ENCODE results near the gene ADK. TPM values are rescaled to one million over a fixed set of nuclear protein-coding genes. Genes with fewer than 3 reads are reported as not detected.

Gene ADK
- total and polyA plus RNA-seq, 11 donors = 20.8 to 55.5 (median 39.8) TPM

- DNase-seq = peak in 1 of 5 donors; percentile 48
- Histone ChIP-seq H3K9me3 (no peaks in the 10 kb centered on the region), H3K36me3 (no peaks in the 10 kb centered on the region), H3K4me3 (peak overlapping the region; percentile 45 to 96 (median 73)), H3K27me3 (no peaks in the 10 kb centered on the region), H3K27ac (peak overlapping the region in 11 of 12 donors; percentile 66 to 90 (median 83)), H3K4me1 (peaks cover 0 to 36% (median 10%) of the 10 kb centered on the region in 12 donors)
- ATAC-seq = peak in 3 of 4 donors; percentile 18 to 38 (median 33)
- intact Hi-C loops (cut with DNase I) = no loop called here
- TF ChIP-seq POLR2A (IDR thresholded peaks at IDR 0.05) = no peak
- TF ChIP-seq, protein P1, sequence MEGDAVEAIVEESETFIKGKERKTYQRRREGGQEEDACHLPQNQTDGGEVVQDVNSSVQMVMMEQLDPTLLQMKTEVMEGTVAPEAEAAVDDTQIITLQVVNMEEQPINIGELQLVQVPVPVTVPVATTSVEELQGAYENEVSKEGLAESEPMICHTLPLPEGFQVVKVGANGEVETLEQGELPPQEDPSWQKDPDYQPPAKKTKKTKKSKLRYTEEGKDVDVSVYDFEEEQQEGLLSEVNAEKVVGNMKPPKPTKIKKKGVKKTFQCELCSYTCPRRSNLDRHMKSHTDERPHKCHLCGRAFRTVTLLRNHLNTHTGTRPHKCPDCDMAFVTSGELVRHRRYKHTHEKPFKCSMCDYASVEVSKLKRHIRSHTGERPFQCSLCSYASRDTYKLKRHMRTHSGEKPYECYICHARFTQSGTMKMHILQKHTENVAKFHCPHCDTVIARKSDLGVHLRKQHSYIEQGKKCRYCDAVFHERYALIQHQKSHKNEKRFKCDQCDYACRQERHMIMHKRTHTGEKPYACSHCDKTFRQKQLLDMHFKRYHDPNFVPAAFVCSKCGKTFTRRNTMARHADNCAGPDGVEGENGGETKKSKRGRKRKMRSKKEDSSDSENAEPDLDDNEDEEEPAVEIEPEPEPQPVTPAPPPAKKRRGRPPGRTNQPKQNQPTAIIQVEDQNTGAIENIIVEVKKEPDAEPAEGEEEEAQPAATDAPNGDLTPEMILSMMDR (IDR thresholded peaks at IDR 0.05) = no peak
- 12 to 25% (median 15%) methylated on average over 8 to 13 of the region's 13 CpGs for WGBS, 4 donors
Measured at GRCh38 chr10:74177140-74177677, 26.2 kb downstream of the ADK start.

DNA sequence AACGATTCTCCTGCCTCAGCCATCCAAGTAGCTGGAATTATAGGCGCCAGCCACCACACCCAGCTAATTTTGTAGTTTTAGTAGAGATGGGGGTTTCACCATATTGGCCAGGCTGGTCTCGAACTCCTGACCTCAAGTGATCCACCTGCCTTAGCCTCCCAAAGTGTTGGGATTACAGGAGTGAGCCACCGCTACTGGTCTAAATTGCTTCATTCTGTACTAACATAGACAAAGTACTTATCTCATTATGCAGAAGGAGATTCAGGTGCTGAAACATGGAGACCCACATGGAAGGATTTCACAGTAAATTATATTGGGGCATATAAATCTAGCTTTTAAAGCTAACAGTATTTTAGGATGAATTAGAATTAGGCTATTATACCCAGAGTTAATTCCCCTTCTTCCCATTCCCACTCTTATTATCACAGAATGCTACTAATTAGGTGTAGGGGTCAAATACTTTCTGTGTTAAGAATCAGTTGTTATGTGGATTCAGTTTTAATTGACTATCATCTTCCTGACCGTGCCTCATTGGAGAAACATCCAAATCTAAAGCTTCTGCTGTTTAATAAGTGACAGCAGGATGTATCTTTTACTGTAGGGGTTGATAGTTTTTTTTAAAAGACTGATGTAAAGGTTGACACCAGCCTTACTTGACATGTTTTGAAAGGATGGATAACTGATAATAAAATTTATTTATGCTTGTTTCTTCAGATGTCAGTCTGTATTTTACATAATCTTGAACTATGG, 27.2 kb downstream of the ADK start:
- Histone ChIP-seq H3K9me3 (no peaks in the 10 kb centered on the region), H3K27me3 (no peaks in the 10 kb centered on the region), H3K27ac (no peak overlapping the region), H3K4me3 (no peak overlapping the region), H3K36me3 (no peaks in the 10 kb centered on the region), H3K4me1 (peaks cover 0 to 36% (median 10%) of the 10 kb centered on the region in 12 donors)
- ATAC-seq = no peak
- intact Hi-C loops (cut with DNase I) = no loop called here
- no peak for TF ChIP-seq POLR2A (IDR thresholded peaks at IDR 0.05)
- TF ChIP-seq, protein P1 (IDR thresholded peaks at IDR 0.05) = no peak
- WGBS, 4 donors = 92 to 96% (median 94%) methylated on average over 5 of the region's 5 CpGs
- no peak for DNase-seq

DNA sequence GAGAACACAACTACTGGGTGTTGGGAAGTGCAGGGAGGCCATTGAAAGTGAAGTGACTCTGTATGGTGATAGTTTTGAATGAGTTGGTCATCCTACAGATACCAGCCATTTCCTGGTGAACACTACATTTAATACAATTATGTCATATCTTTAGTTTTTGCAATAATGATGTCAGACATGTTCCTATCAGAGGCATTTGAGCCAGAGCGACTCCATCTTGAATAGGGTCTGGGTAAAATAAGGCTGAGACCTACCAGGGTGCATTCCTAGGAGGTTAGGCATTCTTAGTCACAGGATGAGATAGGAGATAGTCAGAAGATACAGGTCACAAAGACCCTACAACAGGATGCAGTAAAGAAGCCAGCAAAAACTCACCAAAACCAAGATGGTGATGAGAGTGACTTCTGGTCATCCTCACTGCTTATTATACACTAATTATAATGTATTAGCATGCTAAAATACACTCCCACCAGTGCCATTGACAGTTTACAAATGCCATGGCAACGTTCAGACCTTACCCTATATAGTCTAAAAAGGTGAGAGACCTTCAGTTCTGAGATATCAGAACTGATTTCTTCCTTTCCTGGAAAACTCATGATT, 28.2 kb downstream of the ADK start:
- Histone ChIP-seq H3K9me3 (no peaks in the 10 kb centered on the region), H3K27me3 (no peaks in the 10 kb centered on the region), H3K4me1 (peaks cover 0 to 36% (median 10%) of the 10 kb centered on the region in 12 donors), H3K27ac (no peak overlapping the region), H3K36me3 (no peaks in the 10 kb centered on the region), H3K4me3 (no peak overlapping the region)
- no peak for TF ChIP-seq POLR2A (IDR thresholded peaks at IDR 0.05)
- TF ChIP-seq, protein P1 (IDR thresholded peaks at IDR 0.05) = no peak
- ATAC-seq = no peak
- WGBS, 4 donors = 74 to 91% (median 84%) methylated on average over 2 of the region's 2 CpGs
- no peak for DNase-seq
- intact Hi-C loops (cut with DNase I) = no loop called here

DNA sequence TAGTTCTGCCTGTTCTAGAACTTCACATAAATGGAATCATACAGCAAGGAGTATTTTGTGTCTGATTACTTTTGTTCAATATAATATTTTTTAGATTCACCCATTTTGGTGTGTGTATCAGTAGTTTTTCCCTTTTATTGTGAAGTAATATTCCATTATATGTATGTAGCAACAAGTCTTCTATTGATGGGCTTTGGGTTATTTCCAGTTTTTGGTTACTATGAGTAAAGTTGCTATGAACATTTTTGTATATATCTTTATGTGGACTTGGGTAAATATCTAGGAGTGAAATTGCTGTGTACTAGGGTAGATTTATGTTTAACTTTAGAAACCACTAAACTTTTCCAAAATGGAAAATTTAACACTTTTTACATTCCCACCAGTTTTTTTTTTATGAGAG, 35.7 kb downstream of the ADK start:
- ATAC-seq = no peak
- intact Hi-C loops (cut with DNase I) = no loop called here
- TF ChIP-seq POLR2A (IDR thresholded peaks at IDR 0.05) = no peak
- TF ChIP-seq, protein P1 (IDR thresholded peaks at IDR 0.05) = no peak
- DNase-seq = no peak
- no peaks in the 10 kb centered on the region for H3K36me3 ChIP-seq
- no peak overlapping the region for H3K4me3 ChIP-seq
- peaks cover 0 to 22% (median 6%) of the 10 kb centered on the region in 12 donors for H3K4me1 ChIP-seq
- H3K27ac ChIP-seq = no peak overlapping the region
- no peaks in the 10 kb centered on the region for H3K27me3 ChIP-seq
- H3K9me3 ChIP-seq = no peaks in the 10 kb centered on the region

All from heart left ventricle (tissue), 16 donors.